Trophoblast cell (in vitro differentiated cells and primary cell): ENCODE measurements around the gene ZFR2.
"Not testable (repeated sequence)": the region's sequence is repeated elsewhere in the genome, so short reads cannot be mapped to it uniquely, and the experiment has no call there.

Source experiments
- DNase-seq, 2 donors: peaks; one replicate each; pipeline ENCODE4 v3.0.0-alpha.2; 2016
- H2AFZ ChIP-seq: 2 replicates; pipeline ENCODE4 v1.6.1; 2013; ENCODE audit warnings: low read length, moderate library complexity, mild to moderate bottlenecking; ENCODE audit not compliant: insufficient read depth, poor library complexity
- H2AK5ac ChIP-seq: 2 replicates; pipeline ENCODE4 v1.6.1; 2013; ENCODE audit warnings: mild to moderate bottlenecking, low read length
- H2BK120ac ChIP-seq: 2 replicates; pipeline ENCODE4 v1.6.1; 2013; ENCODE audit warnings: low read length, mild to moderate bottlenecking, moderate library complexity; ENCODE audit not compliant: insufficient read depth, poor library complexity
- H2BK12ac ChIP-seq: 2 replicates; pipeline ENCODE4 v1.6.1; 2013; ENCODE audit warnings: mild to moderate bottlenecking, low read length, moderate library complexity
- H2BK5ac ChIP-seq: 2 replicates; pipeline ENCODE4 v1.6.1; 2013; ENCODE audit warnings: low read length, low read depth, moderate library complexity, mild to moderate bottlenecking; ENCODE audit not compliant: poor library complexity
- H3K14ac ChIP-seq: 2 replicates; pipeline ENCODE4 v1.6.1; 2013; ENCODE audit warnings: mild to moderate bottlenecking, low read length
- H3K18ac ChIP-seq: 2 replicates; pipeline ENCODE4 v1.6.1; 2013; ENCODE audit warnings: mild to moderate bottlenecking, low read length
- H3K23ac ChIP-seq: 2 replicates; pipeline ENCODE4 v1.6.1; 2013; ENCODE audit warnings: low read length
- H3K27ac ChIP-seq: 2 replicates; pipeline ENCODE4 v1.5.1; 2013; ENCODE audit warnings: low read depth, mild to moderate bottlenecking, inconsistent platforms, low read length, moderate library complexity
- H3K27me3 ChIP-seq: 2 replicates; pipeline ENCODE4 v1.6.1; 2013; ENCODE audit warnings: inconsistent platforms, mild to moderate bottlenecking, low read length, moderate library complexity; ENCODE audit not compliant: insufficient read depth
- H3K36me3 ChIP-seq, 2 experiments: 1 replicate in 1 of 2; 2 replicates in 1 of 2; pipeline ENCODE4 v1.6.1; 2013; ENCODE audit warnings: low read length in 2 of 2, mild to moderate bottlenecking in 2 of 2, moderate library complexity in 1 of 2; ENCODE audit not compliant: insufficient read depth in 2 of 2, control insufficient read depth in 1 of 2
- H3K4ac ChIP-seq: 2 replicates; pipeline ENCODE4 v1.6.1; 2013; ENCODE audit warnings: low read depth, mild to moderate bottlenecking, low read length, moderate library complexity
- H3K4me1 ChIP-seq, 2 experiments: 1 replicate in 1 of 2; 2 replicates in 1 of 2; pipeline ENCODE4 v1.6.1; 2013; ENCODE audit warnings: low read length in 2 of 2, mild to moderate bottlenecking in 2 of 2, moderate library complexity in 1 of 2; ENCODE audit not compliant: insufficient read depth in 2 of 2, control insufficient read depth in 1 of 2
- H3K4me2 ChIP-seq: 2 replicates; pipeline ENCODE4 v1.6.1; 2013; ENCODE audit warnings: inconsistent platforms, mild to moderate bottlenecking, low read length, moderate library complexity
- H3K4me3 ChIP-seq: 2 replicates; pipeline ENCODE4 v1.5.1; 2013; ENCODE audit warnings: mild to moderate bottlenecking, low read depth, low read length, inconsistent platforms
- H3K79me1 ChIP-seq: one replicate; pipeline ENCODE4 v1.6.1; 2013; ENCODE audit warnings: low read length
- H3K79me2 ChIP-seq: 2 replicates; pipeline ENCODE4 v1.6.1; 2013; ENCODE audit warnings: low read length, mild to moderate bottlenecking; ENCODE audit not compliant: control insufficient read depth, insufficient read depth, poor library complexity
- H3K9ac ChIP-seq: 2 replicates; pipeline ENCODE4 v1.6.1; 2013; ENCODE audit warnings: mild to moderate bottlenecking, low read length
- H3K9me3 ChIP-seq: 2 replicates; pipeline ENCODE4 v1.6.1; 2013; ENCODE audit warnings: low read depth, mild to moderate bottlenecking, control low read depth, inconsistent platforms, low read length; ENCODE audit not compliant: insufficient read depth
- H4K12ac ChIP-seq: 2 replicates; pipeline ENCODE4 v1.6.1; 2013; ENCODE audit warnings: low read depth, mild to moderate bottlenecking, low read length, moderate library complexity
- H4K8ac ChIP-seq: 2 replicates; pipeline ENCODE4 v1.6.1; 2013; ENCODE audit warnings: low read depth, mild to moderate bottlenecking, low read length, moderate library complexity
- H4K91ac ChIP-seq: one replicate; pipeline ENCODE4 v1.6.1; 2013; ENCODE audit warnings: low read depth, mild to moderate bottlenecking, low read length, moderate library complexity
- WGBS: extraction: QIAGEN DNeasy Blood & Tissue Kit; methylation state at CpG from one replicate; pipeline ENCODE4 v1.1.7; 2013; ENCODE audit warnings: missing lambda C conversion rate; ENCODE audit not compliant: insufficient read length, insufficient coverage; ENCODE audit errors: extremely low coverage; 5-methylcytosine and 5-hydroxymethylcytosine counted together

ZFR2 gene

GRCh38 chr19:3816148-3816547 is 52.7 kb downstream of the ZFR2 start:
- not testable (repeated sequence) for H3K27ac ChIP-seq, H3K14ac ChIP-seq, H3K79me1 ChIP-seq, H3K36me3 ChIP-seq, H3K9ac ChIP-seq, H2BK120ac ChIP-seq, H3K79me2 ChIP-seq, H3K9me3 ChIP-seq, H2AK5ac ChIP-seq, H3K4me3 ChIP-seq, H3K4me2 ChIP-seq, H4K12ac ChIP-seq, H2AFZ ChIP-seq, H3K27me3 ChIP-seq, H3K23ac ChIP-seq, H3K4ac ChIP-seq, H3K4me1 ChIP-seq, H3K18ac ChIP-seq, DNase-seq, H2BK12ac ChIP-seq, H4K8ac ChIP-seq, H2BK5ac ChIP-seq, H4K91ac ChIP-seq
- WGBS: no CpG with 5 or more reads among the region's 9 CpGs

GRCh38 chr19:3814648-3815047 is 54.2 kb downstream of the ZFR2 start:
- no peak overlapping the region for H3K9ac ChIP-seq
- no CpG with 5 or more reads among the region's 4 CpGs for WGBS
- no peaks in the 10 kb centered on the region for H3K4me1 ChIP-seq
- H3K36me3 ChIP-seq: no peaks in the 10 kb centered on the region
- H3K79me1 ChIP-seq: no peaks in the 10 kb centered on the region
- H3K9me3 ChIP-seq: peaks cover 3% of the 10 kb centered on the region
- H2BK120ac ChIP-seq: no peak overlapping the region
- no peak overlapping the region for H3K27ac ChIP-seq
- H2AK5ac ChIP-seq: no peak overlapping the region
- H2BK5ac ChIP-seq: no peak overlapping the region
- no peak overlapping the region for H3K18ac ChIP-seq
- H4K91ac ChIP-seq: no peak overlapping the region
- no peak overlapping the region for H3K14ac ChIP-seq
- no peak overlapping the region for H4K8ac ChIP-seq
- H3K23ac ChIP-seq: no peak overlapping the region
- H3K4ac ChIP-seq: no peak overlapping the region
- H3K4me2 ChIP-seq: no peak overlapping the region
- no peaks in the 10 kb centered on the region for H3K27me3 ChIP-seq
- no peak overlapping the region for H2BK12ac ChIP-seq
- H3K79me2 ChIP-seq: no peaks in the 10 kb centered on the region
- H3K4me3 ChIP-seq: no peak overlapping the region
- H4K12ac ChIP-seq: no peak overlapping the region
- H2AFZ ChIP-seq: no peak overlapping the region
- DNase-seq: no peak

- H4K91ac ChIP-seq: no peak overlapping the region
- H3K14ac ChIP-seq: no peak overlapping the region
- no peak overlapping the region for H3K4me2 ChIP-seq
- H3K79me1 ChIP-seq: no peaks in the 10 kb centered on the region
- H3K18ac ChIP-seq: no peak overlapping the region
- no peak overlapping the region for H2AFZ ChIP-seq
- no peaks in the 10 kb centered on the region for H3K79me2 ChIP-seq
- H3K4ac ChIP-seq: no peak overlapping the region
- H2BK5ac ChIP-seq: no peak overlapping the region
- H3K27ac ChIP-seq: no peak overlapping the region
- H3K4me3 ChIP-seq: no peak overlapping the region
- H2BK120ac ChIP-seq: no peak overlapping the region
- no peaks in the 10 kb centered on the region for H3K36me3 ChIP-seq
- no peak for DNase-seq
- H3K9ac ChIP-seq: no peak overlapping the region
- H4K8ac ChIP-seq: no peak overlapping the region
- no peak overlapping the region for H2AK5ac ChIP-seq
- no CpG with 5 or more reads among the region's 22 CpGs for WGBS
- no peaks in the 10 kb centered on the region for H3K27me3 ChIP-seq
- H3K4me1 ChIP-seq: no peaks in the 10 kb centered on the region
- H2BK12ac ChIP-seq: no peak overlapping the region
- H4K12ac ChIP-seq: no peak overlapping the region
- H3K23ac ChIP-seq: no peak overlapping the region
- H3K9me3 ChIP-seq: peaks cover 3% of the 10 kb centered on the region
These were observed 55.1 kb downstream of the ZFR2 start for GRCh38 chr19:3813473-3814392.

- no peaks in the 10 kb centered on the region for H3K4me1 ChIP-seq
- no peak overlapping the region for H2BK5ac ChIP-seq
- no peak overlapping the region for H4K12ac ChIP-seq
- no peak overlapping the region for H4K91ac ChIP-seq
- H4K8ac ChIP-seq: no peak overlapping the region
- no peak overlapping the region for H2BK12ac ChIP-seq
- H2AK5ac ChIP-seq: no peak overlapping the region
- no peak overlapping the region for H3K27ac ChIP-seq
- H3K79me2 ChIP-seq: no peaks in the 10 kb centered on the region
- no peak overlapping the region for H3K4me3 ChIP-seq
- no peaks in the 10 kb centered on the region for H3K27me3 ChIP-seq
- H3K4me2 ChIP-seq: no peak overlapping the region
- no peak overlapping the region for H3K14ac ChIP-seq
- H3K4ac ChIP-seq: no peak overlapping the region
- H3K9me3 ChIP-seq: peaks cover 6% of the 10 kb centered on the region
- no peak overlapping the region for H2AFZ ChIP-seq
- no peaks in the 10 kb centered on the region for H3K79me1 ChIP-seq
- DNase-seq: no peak
- no peak overlapping the region for H2BK120ac ChIP-seq
- H3K36me3 ChIP-seq: no peaks in the 10 kb centered on the region
- no peak overlapping the region for H3K18ac ChIP-seq
- no CpG with 5 or more reads among the region's 38 CpGs for WGBS
- no peak overlapping the region for H3K23ac ChIP-seq
- H3K9ac ChIP-seq: no peak overlapping the region
These were observed 58.0 kb downstream of the ZFR2 start for GRCh38 chr19:3810708-3811355.
